ENCODE measurements around the gene TLE2. TPM values are rescaled to one million over a fixed set of nuclear protein-coding genes. Genes with fewer than 3 reads are reported as not detected.

TLE2 gene
- total RNA-seq, 3 donors from 2014 or later (not counting 1 experiment from before 2014, with no cell fraction given) = 6.1 to 8.8 (median 8.2) TPM

DNA sequence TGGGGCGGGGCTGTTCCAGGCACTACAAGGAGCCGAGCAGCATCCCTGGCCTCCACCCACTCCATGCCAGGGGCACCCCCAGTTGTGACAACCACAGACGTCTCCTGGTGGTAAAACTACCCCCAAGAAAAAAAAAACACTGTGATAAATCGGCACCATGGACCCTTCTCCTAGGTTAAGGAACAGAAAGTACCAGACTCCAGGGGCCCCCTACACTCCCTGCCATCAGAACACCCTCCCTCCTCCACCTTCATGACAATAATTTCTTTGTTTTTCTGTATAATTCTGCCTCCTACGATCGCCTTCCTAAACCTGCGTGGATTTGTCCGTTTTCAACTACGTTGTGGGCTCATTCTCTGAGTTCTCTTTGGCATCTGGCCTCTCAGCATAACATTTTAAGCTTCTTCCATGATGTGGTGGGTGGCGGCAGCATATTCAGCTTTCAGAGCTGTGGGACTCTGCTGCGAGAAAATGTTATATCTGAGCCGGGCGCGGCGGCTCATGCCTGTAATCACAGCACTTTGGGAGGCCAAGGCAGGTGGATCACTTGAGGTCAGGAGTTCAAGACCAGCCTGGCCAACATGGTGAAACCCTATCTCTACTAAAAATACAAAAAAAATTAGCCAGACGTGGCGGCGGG is 8.6 kb downstream of the TLE2 start:
- Histone ChIP-seq H3K36me3 (ENCODE audit: control insufficient read depth, insufficient read depth, low read length) (no peaks in the 10 kb centered on the region), H3K9me3 (ENCODE audit: control insufficient read depth, insufficient read depth, low read length) (no peaks in the 10 kb centered on the region), H3K27me3 (ENCODE audit: control insufficient read depth, insufficient read depth, low read length) (peaks cover 3% of the 10 kb centered on the region), H3K4me1 (ENCODE audit: control insufficient read depth, insufficient read depth, low read length) (peaks cover 9% of the 10 kb centered on the region), H3K4me3 (ENCODE audit: low read length) (no peak overlapping the region), H3K27ac (ENCODE audit: low read length) (no peak overlapping the region)
- 91% methylated on average over 18 of the region's 18 CpGs for WGBS (ENCODE audit: insufficient coverage)
- DNase-seq (no peak), ATAC-seq (no peak)
- intact Hi-C loops (cut with micrococcal nuclease) = no loop called here
- H3K9me3 Mint-ChIP-seq = no peaks in the 10 kb centered on the region
- no peak overlapping the region for H3K4me3 Mint-ChIP-seq
- no peaks in the 10 kb centered on the region for H3K36me3 Mint-ChIP-seq
- H3K27me3 Mint-ChIP-seq (ENCODE audit: low read depth in 2 of 2) = peaks cover 0 to 4% of the 10 kb centered on the region in 2 donors
- TF ChIP-seq, protein P1, sequence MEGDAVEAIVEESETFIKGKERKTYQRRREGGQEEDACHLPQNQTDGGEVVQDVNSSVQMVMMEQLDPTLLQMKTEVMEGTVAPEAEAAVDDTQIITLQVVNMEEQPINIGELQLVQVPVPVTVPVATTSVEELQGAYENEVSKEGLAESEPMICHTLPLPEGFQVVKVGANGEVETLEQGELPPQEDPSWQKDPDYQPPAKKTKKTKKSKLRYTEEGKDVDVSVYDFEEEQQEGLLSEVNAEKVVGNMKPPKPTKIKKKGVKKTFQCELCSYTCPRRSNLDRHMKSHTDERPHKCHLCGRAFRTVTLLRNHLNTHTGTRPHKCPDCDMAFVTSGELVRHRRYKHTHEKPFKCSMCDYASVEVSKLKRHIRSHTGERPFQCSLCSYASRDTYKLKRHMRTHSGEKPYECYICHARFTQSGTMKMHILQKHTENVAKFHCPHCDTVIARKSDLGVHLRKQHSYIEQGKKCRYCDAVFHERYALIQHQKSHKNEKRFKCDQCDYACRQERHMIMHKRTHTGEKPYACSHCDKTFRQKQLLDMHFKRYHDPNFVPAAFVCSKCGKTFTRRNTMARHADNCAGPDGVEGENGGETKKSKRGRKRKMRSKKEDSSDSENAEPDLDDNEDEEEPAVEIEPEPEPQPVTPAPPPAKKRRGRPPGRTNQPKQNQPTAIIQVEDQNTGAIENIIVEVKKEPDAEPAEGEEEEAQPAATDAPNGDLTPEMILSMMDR (IDR thresholded peaks at IDR 0.05) = no peak
- H3K27ac Mint-ChIP-seq = no peak overlapping the region
- no peaks in the 10 kb centered on the region for H3K4me1 Mint-ChIP-seq

GRCh38 chr19:3019211-3019854 is 9.7 kb downstream of the TLE2 start:
- H3K27ac ChIP-seq (ENCODE audit: low read length) = no peak overlapping the region
- intact Hi-C loops (cut with micrococcal nuclease) = no loop called here
- H3K36me3 ChIP-seq (ENCODE audit: control insufficient read depth, insufficient read depth, low read length) = no peaks in the 10 kb centered on the region
- H3K4me1 ChIP-seq (ENCODE audit: control insufficient read depth, insufficient read depth, low read length) = no peaks in the 10 kb centered on the region
- no peaks in the 10 kb centered on the region for H3K4me1 Mint-ChIP-seq
- H3K27me3 Mint-ChIP-seq (ENCODE audit: low read depth in 2 of 2) = peaks cover 0 to under 1% of the 10 kb centered on the region in 2 donors
- H3K9me3 Mint-ChIP-seq = no peaks in the 10 kb centered on the region
- no peaks in the 10 kb centered on the region for H3K9me3 ChIP-seq (ENCODE audit: control insufficient read depth, insufficient read depth, low read length)
- 93% methylated on average over 28 of the region's 28 CpGs for WGBS (ENCODE audit: insufficient coverage)
- no peak overlapping the region for H3K4me3 Mint-ChIP-seq
- no peak overlapping the region for H3K4me3 ChIP-seq (ENCODE audit: low read length)
- no peak for DNase-seq
- TF ChIP-seq, protein P1 (IDR thresholded peaks at IDR 0.05) = no peak
- H3K36me3 Mint-ChIP-seq = no peaks in the 10 kb centered on the region
- H3K27ac Mint-ChIP-seq = no peak overlapping the region
- ATAC-seq = no peak
- H3K27me3 ChIP-seq (ENCODE audit: control insufficient read depth, insufficient read depth, low read length) = no peaks in the 10 kb centered on the region

DNA sequence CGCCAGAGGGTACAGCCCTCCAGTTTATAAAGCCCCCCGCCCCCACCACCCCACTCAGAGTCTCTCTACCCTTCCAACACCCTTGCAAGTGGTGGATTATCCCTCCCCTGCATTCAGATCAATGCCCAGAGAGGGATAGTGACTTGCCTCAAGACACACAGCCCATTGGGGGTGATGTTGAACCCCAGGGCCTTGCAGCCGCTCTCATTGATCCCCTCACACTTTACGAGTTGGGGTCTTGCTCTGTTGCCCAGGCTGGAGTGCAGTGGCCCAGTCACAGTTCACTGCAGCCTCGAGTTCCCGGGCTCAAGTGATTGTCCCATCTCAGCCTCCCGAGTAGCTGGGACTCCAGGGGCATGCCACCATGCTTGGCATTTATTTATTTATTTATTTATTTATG is 11.2 kb downstream of the TLE2 start:
- Histone ChIP-seq H3K4me1 (ENCODE audit: control insufficient read depth, insufficient read depth, low read length) (no peaks in the 10 kb centered on the region), H3K36me3 (ENCODE audit: control insufficient read depth, insufficient read depth, low read length) (no peaks in the 10 kb centered on the region), H3K27ac (ENCODE audit: low read length) (no peak overlapping the region), H3K27me3 (ENCODE audit: control insufficient read depth, insufficient read depth, low read length) (no peaks in the 10 kb centered on the region), H3K9me3 (ENCODE audit: control insufficient read depth, insufficient read depth, low read length) (no peaks in the 10 kb centered on the region), H3K4me3 (ENCODE audit: low read length) (no peak overlapping the region)
- Mint-ChIP-seq H3K9me3 (no peaks in the 10 kb centered on the region), H3K27me3 (ENCODE audit: low read depth in 2 of 2) (no peaks in the 10 kb centered on the region), H3K36me3 (no peaks in the 10 kb centered on the region), H3K4me1 (no peaks in the 10 kb centered on the region), H3K4me3 (no peak overlapping the region), H3K27ac (no peak overlapping the region)
- DNase-seq (no peak), ATAC-seq (no peak)
- intact Hi-C loops (cut with micrococcal nuclease) = no loop called here
- 94% methylated on average over 7 of the region's 7 CpGs for WGBS (ENCODE audit: insufficient coverage)
- TF ChIP-seq, protein P1 (IDR thresholded peaks at IDR 0.05) = no peak
